Gastroesophageal sphincter (tissue), 3 donors: ENCODE results near the gene OR2S2.

Source experiments
- CTCF ChIP-seq, 4 experiments: fragments of 200-600 bp in 2 of 4; fragments of 450-650 bp in 2 of 4; sonication (generic) in 1 of 4; IDR thresholded peaks; one replicate each; pipeline ENCODE4 v1.5.1; 2017 to 2019; ENCODE audit warnings: antibody characterized with exemption in 4 of 4, mild to moderate bottlenecking in 2 of 4, moderate library complexity in 2 of 4
- EP300 ChIP-seq: sonication (generic); formaldehyde crosslinking; IDR thresholded peaks from one replicate; pipeline ENCODE4 v1.6.1; 2017; ENCODE audit warnings: antibody characterized with exemption, mild to moderate bottlenecking
- POLR2A ChIP-seq, 2 donors: fragments of 450-650 bp; IDR thresholded peaks; one replicate each; pipeline ENCODE4 v1.6.1; 2017; ENCODE audit warnings: antibody characterized with exemption in 2 of 2, mild to moderate bottlenecking in 2 of 2, moderate library complexity in 1 of 2
- POLR2AphosphoS5 ChIP-seq: sonication (generic); formaldehyde crosslinking; IDR thresholded peaks from one replicate; pipeline ENCODE4 v1.6.1; 2017; ENCODE audit warnings: antibody characterized with exemption

DNA sequence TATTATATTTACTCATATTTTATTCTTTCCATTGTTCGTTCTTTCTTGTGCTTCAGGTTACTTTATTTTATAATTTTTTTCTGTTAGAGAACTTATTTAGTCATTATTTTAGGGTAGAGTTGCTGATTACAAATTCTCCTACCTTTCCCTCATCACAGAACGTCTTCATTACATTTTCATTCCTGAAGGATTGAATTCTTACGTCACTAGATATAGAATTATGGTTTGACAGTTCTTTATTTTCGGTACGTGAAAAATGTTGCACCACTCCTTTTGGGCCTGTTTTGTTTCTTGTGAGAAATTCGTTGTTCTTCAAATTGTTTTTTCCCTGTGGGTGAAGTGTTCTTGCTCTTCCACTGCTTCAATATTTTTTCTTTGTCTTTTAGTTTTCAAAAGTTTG, 20.8 kb upstream of the OR2S2 start:
- TF ChIP-seq POLR2A (IDR thresholded peaks at IDR 0.05) (no peak), EP300 (no peak), POLR2AphosphoS5 (no peak), CTCF (IDR thresholded peaks at IDR 0.05) (no peak)
